GM23248 (cell line): ENCODE measurements around the gene CCDC117. TPM values are rescaled to one million over a fixed set of nuclear protein-coding genes. Genes with fewer than 3 reads are reported as not detected.
"Not testable (repeated sequence)": the region's sequence is repeated elsewhere in the genome, so short reads cannot be mapped to it uniquely, and the experiment has no call there.

Experiments used
- DNase-seq: peaks from one replicate; pipeline ENCODE4 v3.0.0-alpha.2; 2015
- H2AFZ ChIP-seq: fragments of 200-600 bp; sonication (generic); 2 replicates; pipeline ENCODE4 v1.6.1; 2016; ENCODE audit warnings: antibody characterized with exemption
- H3F3A ChIP-seq: fragments of 200-600 bp; sonication (generic); 2 replicates; pipeline ENCODE4 v1.6.1; 2016; ENCODE audit warnings: mild to moderate bottlenecking, antibody characterized with exemption, mixed run types; ENCODE audit not compliant: insufficient read depth
- H3K27ac ChIP-seq: fragments of 200-600 bp; sonication (generic); 2 replicates; pipeline ENCODE4 v1.5.1; 2016; ENCODE audit warnings: mild to moderate bottlenecking
- H3K27me3 ChIP-seq: fragments of 200-600 bp; sonication (generic); replicated peaks from 2 replicates; pipeline ENCODE4 v1.6.1; 2016; ENCODE audit warnings: mild to moderate bottlenecking; ENCODE audit not compliant: insufficient read depth
- H3K36me3 ChIP-seq: fragments of 200-600 bp; sonication (generic); 2 replicates; pipeline ENCODE4 v1.6.1; 2016; ENCODE audit warnings: low read depth, mild to moderate bottlenecking
- H3K4me1 ChIP-seq: fragments of 200-600 bp; sonication (generic); 2 replicates; pipeline ENCODE4 v1.6.1; 2016; ENCODE audit warnings: mild to moderate bottlenecking; ENCODE audit not compliant: insufficient read depth
- H3K4me2 ChIP-seq: fragments of 200-600 bp; sonication (generic); one replicate; pipeline ENCODE4 v1.6.1; 2016; ENCODE audit warnings: mild to moderate bottlenecking; ENCODE audit not compliant: unreplicated experiment
- H3K4me3 ChIP-seq: fragments of 200-600 bp; sonication (generic); 2 replicates; pipeline ENCODE4 v1.5.1; 2016; ENCODE audit warnings: mild to moderate bottlenecking
- H3K79me2 ChIP-seq: fragments of 200-600 bp; sonication (generic); 2 replicates; pipeline ENCODE4 v1.6.1; 2016; ENCODE audit warnings: mild to moderate bottlenecking; ENCODE audit not compliant: insufficient read depth
- H3K9ac ChIP-seq: fragments of 200-600 bp; sonication (generic); 2 replicates; pipeline ENCODE4 v1.6.1; 2016; ENCODE audit warnings: mild to moderate bottlenecking
- H3K9me2 ChIP-seq: fragments of 200-600 bp; sonication (generic); 2 replicates; pipeline ENCODE4 v1.6.1; 2016; ENCODE audit warnings: mixed run types, mild to moderate bottlenecking, moderate library complexity; ENCODE audit not compliant: insufficient read depth
- H3K9me3 ChIP-seq: fragments of 200-600 bp; sonication (generic); one replicate; pipeline ENCODE4 v1.6.1; 2017; ENCODE audit warnings: low read depth
- H4K20me1 ChIP-seq: fragments of 200-600 bp; sonication (generic); 2 replicates; pipeline ENCODE4 v1.6.0; 2016; ENCODE audit not compliant: insufficient read depth
- EZH2 ChIP-seq: fragments of 200-600 bp; sonication (generic); IDR thresholded peaks from 2 replicates; pipeline ENCODE4 v1.6.1; 2018; ENCODE audit warnings: antibody characterized with exemption, mild to moderate bottlenecking; ENCODE audit not compliant: insufficient read depth, poor library complexity, severe bottlenecking
- EZH2phosphoT487 ChIP-seq: fragments of 200-600 bp; sonication (generic); IDR thresholded peaks from 2 replicates; pipeline ENCODE4 v1.6.1; 2018; ENCODE audit warnings: antibody characterized with exemption, moderate library complexity, mild to moderate bottlenecking, low read depth; ENCODE audit not compliant: insufficient read depth
- WGBS, 2 experiments: methylation state at CpG; one replicate each; pipeline ENCODE4 v1.1.6; 2015 to 2017; ENCODE audit warnings: low lambda C conversion rate in 2 of 2, low coverage in 1 of 2; ENCODE audit errors: missing lambda C conversion rate in 2 of 2; 5-methylcytosine and 5-hydroxymethylcytosine counted together
- in situ Hi-C: fragments of 300-500 bp; cut with MboI; formaldehyde crosslinking; loops from 2 replicates; pipeline ENCODE4 v1.15.0; 2020
- polyA plus RNA-seq: library from polyadenylated mRNA; unstranded; fragments of >200 nt; fragmentation: Nextera tagmentation; extraction: Ambion mirVana; gene quantifications from 2 replicates; pipeline ENCODE4 v1.2.1, GENCODE V29; 2016
- total RNA-seq: library from RNA; depleted of rRNA; stranded (reverse); fragments of >200 nt; shearing (Covaris generic); gene quantifications from 2 replicates; pipeline ENCODE4 v1.2.3, GENCODE V29; 2014

Gene CCDC117
- total and polyA plus RNA-seq, 2 experiments from 2014 or later: 14.6 to 24.2 TPM

- in situ Hi-C loops: no loop called here
- TF ChIP-seq EZH2: no peak
- no peak for TF ChIP-seq EZH2phosphoT487
- DNase-seq: no peak
Observed at GRCh38 chr22:28734393-28734792, 38.1 kb upstream of the CCDC117 start.

GRCh38 chr22:28736301-28737155, 36.0 kb upstream of the CCDC117 start:
- no peaks in the 10 kb centered on the region for H4K20me1 ChIP-seq
- no peak overlapping the region for H3K4me3 ChIP-seq
- no peaks in the 10 kb centered on the region for H3K9me3 ChIP-seq
- no peaks in the 10 kb centered on the region for H3K4me1 ChIP-seq
- in situ Hi-C loops: no loop called here
- H3K79me2 ChIP-seq: peaks cover 53% of the 10 kb centered on the region
- WGBS, 2 experiments: 75 to 81% methylated on average over 7 of the region's 7 CpGs
- no peak for DNase-seq
- H3K27me3 ChIP-seq: no peaks in the 10 kb centered on the region
- H3K27ac ChIP-seq: no peak overlapping the region
- H3K9ac ChIP-seq: no peak overlapping the region
- H3F3A ChIP-seq: no peaks in the 10 kb centered on the region
- H3K9me2 ChIP-seq: no peaks in the 10 kb centered on the region
- no peak overlapping the region for H2AFZ ChIP-seq
- no peak overlapping the region for H3K4me2 ChIP-seq
- TF ChIP-seq EZH2phosphoT487: no peak
- no peak for TF ChIP-seq EZH2
- no peaks in the 10 kb centered on the region; the same call in 1 of the 2 replicates for H3K36me3 ChIP-seq

More at GRCh38 chr22:28734393-28734792, 38.1 kb upstream of the CCDC117 start:
- H4K20me1 ChIP-seq: no peaks in the 10 kb centered on the region
- H3K79me2 ChIP-seq: peaks cover 33% of the 10 kb centered on the region
- H3K27me3 ChIP-seq: no peaks in the 10 kb centered on the region
- no peaks in the 10 kb centered on the region for H3F3A ChIP-seq
- H3K9ac ChIP-seq: no peak overlapping the region
- no peak overlapping the region for H3K27ac ChIP-seq
- no peak overlapping the region for H3K4me3 ChIP-seq
- H3K9me3 ChIP-seq: no peaks in the 10 kb centered on the region
- H3K4me2 ChIP-seq: no peak overlapping the region
- H3K36me3 ChIP-seq: no peaks in the 10 kb centered on the region; the same call in 1 of the 2 replicates
- WGBS, 2 experiments: 95% methylated on average over 6 of the region's 6 CpGs
- no peaks in the 10 kb centered on the region for H3K4me1 ChIP-seq
- no peak overlapping the region for H2AFZ ChIP-seq
- no peaks in the 10 kb centered on the region for H3K9me2 ChIP-seq

GRCh38 chr22:28737701-28738100, 34.8 kb upstream of the CCDC117 start:
- DNase-seq: no peak
- Histone ChIP-seq H4K20me1 (no peaks in the 10 kb centered on the region), H3K27me3 (no peaks in the 10 kb centered on the region), H3F3A (no peaks in the 10 kb centered on the region), H3K9me3 (no peaks in the 10 kb centered on the region), H3K9me2 (no peaks in the 10 kb centered on the region), H3K79me2 (peaks cover 56% of the 10 kb centered on the region), H2AFZ (no peak overlapping the region), H3K4me3 (no peak overlapping the region), H3K9ac (no peak overlapping the region), H3K36me3 (no peaks in the 10 kb centered on the region; the same call in 1 of the 2 replicates), H3K4me2 (no peak overlapping the region), H3K4me1 (no peaks in the 10 kb centered on the region), H3K27ac (no peak overlapping the region)
- in situ Hi-C loops: no loop called here
- no peak for TF ChIP-seq EZH2
- 94 to 100% methylated on average over 3 of the region's 3 CpGs for WGBS, 2 experiments

GRCh38 chr22:28738876-28739275, 33.6 kb upstream of the CCDC117 start:
- H2AFZ ChIP-seq, H3K4me1 ChIP-seq, H3K9me3 ChIP-seq, H3K4me3 ChIP-seq, H3K27ac ChIP-seq, H3K4me2 ChIP-seq, H3F3A ChIP-seq, H3K36me3 ChIP-seq, H3K9me2 ChIP-seq, DNase-seq, H4K20me1 ChIP-seq, in situ Hi-C loops, H3K27me3 ChIP-seq, H3K9ac ChIP-seq: not testable (repeated sequence)
- peaks cover 68% of the 10 kb centered on the region for H3K79me2 ChIP-seq
- WGBS, 2 experiments: 83 to 86% methylated on average over 8 of the region's 8 CpGs
